GM18505 (cell line): ENCODE results near the gene SPTLC1.
"Not testable (repeated sequence)": the region's sequence is repeated elsewhere in the genome, so short reads cannot be mapped to it uniquely, and the experiment has no call there.

ENCODE experiments used
- ATAC-seq: cut with Tn5 transposase; IDR thresholded peaks from one replicate; pipeline ENCODE4 v1.9.1; 2021; ENCODE audit not compliant: unreplicated experiment
- POLR2A ChIP-seq: IDR thresholded peaks from 4 replicates; pipeline ENCODE4 v1.6.1; 2011; ENCODE audit warnings: borderline replicate concordance; ENCODE audit not compliant: insufficient read depth, insufficient read length; ENCODE audit errors: extremely low read depth

SPTLC1 gene

DNA sequence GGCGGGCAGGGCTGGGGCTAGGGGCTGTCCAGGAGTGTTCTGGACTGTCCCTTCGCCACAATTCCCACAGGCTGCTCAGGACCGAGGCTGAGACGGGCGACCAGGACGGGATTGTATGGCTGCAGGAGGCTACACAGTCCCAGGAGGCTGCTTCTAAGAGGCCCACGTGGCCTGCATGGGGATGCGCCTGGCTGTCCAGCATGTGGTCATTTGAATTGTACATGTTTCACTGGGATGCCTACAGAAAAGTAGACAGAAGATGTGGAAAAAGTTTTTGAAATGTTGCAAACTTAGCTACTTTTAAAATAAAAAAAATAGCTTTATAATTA lies 32.6 kb upstream of the SPTLC1 start:
- TF ChIP-seq POLR2A, result no peak
- no peak for ATAC-seq

DNA sequence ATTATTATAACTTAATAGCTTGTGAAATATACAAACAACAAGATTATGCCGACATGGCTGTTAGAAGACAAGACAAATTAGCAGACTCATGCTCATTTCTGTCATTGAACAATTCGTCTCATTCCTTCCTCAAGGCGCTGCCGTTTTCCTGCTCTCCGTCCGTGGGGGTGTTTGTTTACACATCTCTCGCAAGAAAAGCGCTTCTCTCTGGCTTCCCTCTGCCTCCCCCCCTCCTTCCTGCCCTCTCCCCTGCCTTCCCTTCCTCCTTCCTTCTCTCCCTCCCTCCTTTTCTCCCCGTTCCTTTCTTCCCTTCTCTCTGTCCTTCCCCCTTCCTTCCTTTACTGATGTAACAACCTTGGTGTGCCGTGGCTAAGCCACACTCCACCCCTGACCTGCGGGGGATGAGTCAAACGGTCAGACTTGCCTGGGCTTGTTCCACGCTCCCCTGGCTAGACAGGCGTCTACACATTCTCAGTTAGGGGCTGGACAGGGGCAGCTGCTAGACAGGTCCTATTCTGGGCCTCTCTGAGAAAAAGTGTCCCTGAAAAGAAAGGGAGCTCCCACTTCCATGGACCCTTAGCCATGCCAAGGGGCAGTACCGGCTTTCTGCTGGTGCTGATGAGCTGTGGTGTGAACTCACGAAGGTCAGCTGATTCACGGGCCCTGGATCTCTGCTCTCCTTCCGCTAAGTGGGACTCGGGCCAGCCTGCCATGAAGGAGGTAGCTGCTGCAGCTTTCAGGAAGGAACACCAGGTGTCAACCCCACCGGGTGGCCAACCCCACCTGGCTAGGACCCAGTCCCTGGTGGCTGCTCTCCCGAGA lies 32.0 kb upstream of the SPTLC1 start:
- TF ChIP-seq POLR2A, result peak; percentile 18
- ATAC-seq, result no peak

DNA sequence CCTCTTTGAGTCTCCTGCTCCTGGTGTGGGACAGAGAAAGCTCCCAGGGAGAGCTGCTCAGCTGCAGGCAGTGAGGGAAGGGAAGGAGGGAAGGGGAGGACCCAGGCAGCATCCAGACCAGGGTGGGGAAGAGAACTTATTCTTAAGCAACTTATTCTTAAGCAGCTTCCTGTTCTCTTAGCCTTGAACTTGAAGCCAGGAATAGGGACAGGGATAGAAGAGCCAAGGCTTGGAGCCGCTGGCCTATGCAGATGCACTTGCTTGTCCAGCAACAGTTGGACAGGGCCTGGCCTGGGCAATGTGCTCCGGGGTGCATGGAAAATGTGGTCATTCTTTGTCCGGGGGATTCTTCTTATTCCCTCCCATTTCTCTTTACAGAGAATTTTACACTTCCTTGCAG lies 31.4 kb upstream of the SPTLC1 start:
- ATAC-seq, result no peak
- no peak for TF ChIP-seq POLR2A

DNA sequence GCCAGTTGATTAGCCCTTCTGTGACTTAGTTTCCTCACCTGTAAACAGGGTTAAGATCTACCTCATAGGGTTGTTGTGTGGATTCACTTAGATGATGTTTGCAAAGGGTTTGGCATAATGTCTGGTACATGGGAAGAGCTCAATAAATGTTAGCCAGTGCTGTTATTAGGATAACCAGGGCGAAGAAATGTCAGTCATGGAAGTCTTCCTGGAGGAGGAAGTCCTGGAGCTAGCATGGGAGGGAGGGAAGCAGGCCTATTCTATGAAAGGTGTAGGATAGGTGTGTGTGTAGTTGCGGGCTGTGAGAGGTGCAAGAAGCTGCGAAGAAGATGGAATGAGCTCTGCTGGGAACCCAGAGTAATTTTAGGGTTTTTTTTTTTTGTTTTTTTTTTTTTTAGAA lies 30.6 kb upstream of the SPTLC1 start:
- ATAC-seq, result not testable (repeated sequence)

DNA sequence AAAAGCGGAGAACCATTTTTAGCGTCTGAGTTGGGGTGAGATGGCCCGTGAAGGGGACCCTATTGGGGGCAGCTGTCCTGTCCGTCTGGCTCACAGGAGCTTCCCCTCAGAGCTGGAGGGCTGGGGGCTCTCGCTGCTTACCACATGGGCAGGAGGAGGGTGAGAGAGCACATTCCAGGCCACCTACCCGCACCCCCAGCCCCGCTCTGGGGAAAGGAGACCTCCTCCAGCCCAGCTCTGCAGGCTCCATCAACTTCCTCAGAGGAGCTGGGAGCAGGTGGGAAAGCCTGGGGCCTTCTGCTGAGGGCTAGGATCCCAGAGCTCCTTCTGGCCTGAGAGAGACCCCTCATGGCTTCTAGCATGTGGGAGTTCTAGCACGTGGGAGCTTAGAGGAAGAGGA lies 27.1 kb upstream of the SPTLC1 start:
- no peak for ATAC-seq
- TF ChIP-seq POLR2A, result no peak

DNA sequence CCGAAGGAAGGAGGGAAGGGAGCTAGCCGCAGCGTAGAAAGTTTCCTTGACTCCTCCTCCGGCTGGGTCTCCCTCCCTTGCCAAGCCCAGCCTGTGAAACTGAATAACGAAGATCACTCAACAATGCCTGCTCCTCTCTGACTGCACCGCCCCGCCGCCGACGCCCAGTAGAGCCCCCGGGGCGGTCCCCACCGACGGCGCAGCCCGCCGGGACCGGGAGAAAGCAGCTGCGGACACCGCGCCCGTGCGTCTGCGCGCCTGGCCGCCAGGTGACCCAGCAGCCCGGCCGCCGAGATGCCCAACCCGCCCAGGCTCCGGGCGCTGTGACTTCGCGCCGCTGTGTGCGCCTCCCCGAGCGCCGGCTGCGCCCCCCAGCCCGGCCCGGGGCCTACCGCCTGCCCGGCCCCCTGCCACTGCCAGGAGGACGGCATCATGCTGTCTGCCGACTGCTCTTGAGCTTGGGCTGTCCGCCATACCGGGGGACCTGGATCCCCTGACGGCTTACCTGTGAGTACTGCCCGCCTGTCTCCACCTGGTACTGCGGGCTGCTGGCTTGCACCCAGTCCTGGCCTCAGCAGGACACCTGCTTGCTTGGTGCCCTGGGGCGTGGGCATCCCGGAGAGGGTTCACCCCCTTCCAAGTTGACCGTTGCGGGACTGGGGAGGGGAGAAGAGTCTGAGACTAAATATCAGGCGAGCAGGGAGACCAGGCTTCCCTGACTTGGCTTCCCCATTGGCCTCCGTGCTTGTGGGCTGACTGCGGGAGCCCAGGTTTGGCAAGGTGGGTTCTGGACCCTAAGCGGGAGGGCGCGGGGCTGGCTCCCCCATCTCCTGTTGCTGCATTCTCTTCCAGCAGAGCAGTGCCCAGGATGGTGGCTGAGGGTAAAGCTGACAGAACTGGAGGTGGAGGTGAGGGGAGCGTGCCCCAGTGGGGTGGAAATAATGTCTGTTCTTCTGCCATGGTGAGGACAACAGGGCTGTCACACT lies 26.2 kb upstream of the SPTLC1 start:
- TF ChIP-seq POLR2A, result no peak
- no peak for ATAC-seq

DNA sequence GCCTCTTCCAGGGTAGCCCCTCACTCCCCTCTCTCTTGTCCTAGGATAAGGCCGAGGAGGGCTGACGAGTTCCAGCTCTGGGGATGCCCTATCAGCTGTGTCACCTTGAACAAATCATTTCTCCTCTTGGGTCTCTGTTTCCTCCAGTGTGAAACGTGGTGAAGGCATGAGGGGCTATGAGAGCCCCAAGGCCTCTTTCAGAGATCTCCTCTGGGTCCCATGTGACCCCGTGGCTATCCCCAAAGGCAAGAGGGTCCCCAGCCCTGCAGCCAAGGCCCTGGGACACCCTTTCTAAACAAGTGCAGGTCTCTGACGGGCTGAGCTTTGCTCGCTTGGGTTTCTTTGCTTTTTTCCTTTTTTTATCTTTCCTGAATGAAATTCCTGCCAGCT lies 25.5 kb upstream of the SPTLC1 start:
- no peak for ATAC-seq
- TF ChIP-seq POLR2A, result no peak

DNA sequence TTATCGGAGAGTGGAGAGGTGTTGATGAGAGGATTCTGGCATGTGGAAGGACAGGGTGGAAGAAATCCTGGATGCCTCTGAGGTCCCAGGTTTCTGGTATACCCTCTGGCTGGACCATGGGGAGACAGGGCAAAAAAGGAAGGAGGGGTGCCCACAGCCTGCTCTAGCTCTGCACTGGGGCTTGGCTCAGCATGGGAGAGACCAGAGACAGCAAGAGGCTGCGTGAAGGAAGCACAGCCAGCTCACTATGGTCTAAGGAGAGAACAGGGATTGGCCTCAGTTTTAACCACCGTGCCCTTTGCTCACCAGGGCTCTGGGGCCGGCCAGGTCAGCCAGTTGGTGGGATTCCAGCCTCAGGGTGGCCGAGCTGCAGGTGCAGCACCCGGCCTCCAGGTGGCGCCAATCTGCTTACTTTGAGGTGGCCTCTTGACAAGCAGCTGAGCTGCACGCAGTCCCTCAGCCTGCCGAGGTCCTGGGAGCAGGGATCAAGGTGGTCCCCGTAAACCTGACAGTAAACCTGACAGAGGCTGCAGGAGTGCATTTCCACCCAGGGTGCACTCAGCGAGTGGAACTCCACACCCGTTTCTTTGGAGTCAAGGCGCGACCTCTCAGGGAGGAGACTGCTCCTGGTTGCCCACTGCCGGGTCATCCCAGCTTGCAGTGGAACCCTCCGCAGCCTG lies 25.0 kb upstream of the SPTLC1 start:
- ATAC-seq, result no peak

DNA sequence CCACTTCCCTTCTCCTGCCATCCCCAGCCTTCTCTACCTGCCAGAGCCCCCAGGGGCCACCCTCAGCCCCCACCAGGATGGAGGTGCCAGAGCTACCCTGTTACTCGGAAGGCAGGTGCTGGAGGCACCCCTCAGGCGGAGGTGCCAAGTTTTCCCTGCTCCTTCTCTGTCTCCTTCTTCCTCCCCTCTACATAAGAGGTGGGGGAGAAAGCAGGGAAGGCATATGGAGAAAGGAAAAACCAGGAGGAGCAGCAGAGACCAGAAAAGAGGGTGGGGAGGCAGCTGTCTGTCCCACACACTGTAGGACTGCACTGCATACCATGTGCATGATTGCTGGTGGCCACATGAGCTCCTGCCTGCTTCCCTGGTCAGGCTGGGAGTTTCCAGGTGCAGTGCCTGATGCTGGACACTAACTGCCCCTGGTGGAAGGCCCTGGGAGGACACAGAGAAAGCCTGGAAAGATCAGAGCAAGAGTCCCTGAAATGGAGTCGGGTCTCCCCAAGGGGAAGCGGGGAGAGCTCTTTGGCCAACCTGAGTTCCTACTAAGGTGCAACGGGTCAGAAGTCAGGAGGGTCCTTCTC lies 23.8 kb upstream of the SPTLC1 start:
- not testable (repeated sequence) for ATAC-seq

More for the DNA sequence above, 25.0 kb upstream of the SPTLC1 start:
- no peak for TF ChIP-seq POLR2A

DNA sequence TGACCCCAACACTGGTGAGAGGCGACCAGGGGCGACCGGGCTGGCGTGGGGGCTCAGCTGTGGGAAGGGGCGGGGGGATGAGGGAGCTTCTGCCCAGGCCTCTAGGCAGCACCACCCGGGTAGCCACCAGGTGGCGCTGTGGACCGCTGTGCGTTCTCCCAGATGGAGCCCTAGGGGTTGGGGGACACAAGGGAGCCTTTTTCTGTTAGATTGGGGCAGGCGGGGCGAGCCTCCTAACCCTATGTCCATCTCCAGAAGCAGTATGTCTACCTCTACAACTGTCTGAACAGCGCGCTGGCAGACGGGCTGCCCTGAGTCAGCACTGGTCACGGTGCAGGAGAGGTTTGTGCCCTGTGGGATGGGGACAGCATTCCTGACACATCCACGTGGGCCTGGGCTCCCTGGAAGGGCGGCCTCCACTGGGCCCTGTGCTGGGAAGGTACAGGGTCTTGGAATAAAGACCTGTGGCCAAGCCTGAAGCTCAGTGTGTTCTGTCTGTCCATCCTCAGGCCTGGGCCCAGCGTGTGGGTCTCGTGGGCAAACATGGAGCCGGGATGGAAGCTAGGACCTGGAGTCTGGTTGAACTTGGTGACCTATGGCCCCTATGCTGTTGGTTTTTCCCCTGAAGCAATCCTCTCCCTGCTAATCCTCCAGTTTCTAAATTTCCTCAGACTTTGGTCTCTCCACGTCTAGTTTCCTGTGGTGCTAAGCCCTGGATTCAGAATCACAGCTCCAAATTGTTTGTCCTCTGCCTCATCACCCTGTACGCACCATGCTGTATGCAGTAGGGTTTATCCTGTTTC lies 23.1 kb upstream of the SPTLC1 start:
- ATAC-seq, result no peak
- TF ChIP-seq POLR2A, result no peak

DNA sequence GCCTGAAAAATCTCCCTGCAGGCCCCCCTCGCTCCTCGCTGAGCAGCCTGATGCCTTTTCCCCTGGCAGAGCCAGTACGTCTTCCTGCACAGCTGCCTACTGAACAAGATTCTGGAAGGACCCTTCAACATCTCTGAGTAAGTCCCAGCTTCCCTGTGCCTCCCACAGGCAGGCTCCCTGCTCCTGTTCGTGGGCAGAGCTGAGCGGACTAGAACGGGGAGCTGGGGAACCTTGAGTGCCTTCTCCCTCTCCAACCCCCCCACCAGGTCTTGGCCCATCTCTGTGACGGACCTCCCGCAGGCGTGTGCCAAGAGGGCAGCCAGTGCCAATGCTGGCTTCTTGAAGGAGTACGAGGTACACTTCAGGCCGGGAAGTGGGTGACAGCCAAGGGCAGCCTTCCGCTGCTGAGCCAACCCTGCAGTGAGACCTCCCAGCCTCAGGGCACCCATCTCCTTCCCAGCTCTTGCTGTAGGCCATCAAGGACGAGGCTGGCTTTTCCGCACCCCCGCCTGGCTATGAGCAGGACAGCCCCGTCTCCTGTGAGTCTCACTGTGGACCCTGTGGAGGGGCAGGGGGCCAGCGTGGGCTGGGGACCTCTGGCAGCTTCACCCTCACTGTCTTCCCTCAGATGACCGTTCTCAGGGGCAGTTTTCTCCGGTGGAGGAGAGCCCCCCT lies 21.1 kb upstream of the SPTLC1 start:
- no peak for ATAC-seq
- no peak for TF ChIP-seq POLR2A

DNA sequence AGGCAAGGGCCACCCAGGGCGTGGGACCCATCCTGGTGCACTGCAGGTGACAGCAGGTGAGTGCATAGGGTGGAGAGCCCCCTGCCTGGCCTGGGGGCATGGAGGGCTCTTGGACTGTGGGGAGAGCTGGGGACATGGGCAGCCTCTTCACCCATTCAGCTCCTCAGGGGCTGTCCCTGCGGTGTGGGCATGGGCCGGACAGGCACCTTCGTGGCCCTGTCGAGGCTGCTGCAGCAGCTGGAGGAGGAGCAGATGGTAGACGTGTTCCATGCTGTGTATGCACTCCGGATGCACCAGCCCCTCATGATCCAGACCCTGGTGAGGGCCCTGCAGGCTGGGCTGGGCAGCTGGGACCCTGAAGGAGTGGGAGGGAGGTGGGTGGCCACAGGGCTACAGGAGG lies 20.4 kb upstream of the SPTLC1 start:
- ATAC-seq, result no peak
- TF ChIP-seq POLR2A, result no peak
